IMR-90 (cell line): ENCODE data around the gene TMEM235. TPM values are rescaled to one million over a fixed set of nuclear protein-coding genes. Genes with fewer than 3 reads are reported as not detected.

Experiments used
- ATAC-seq: fragments of 200-7000 bp; cut with Tn5 transposase; 2 replicates; pipeline ENCODE4 v1.9.1; 2020; ENCODE audit warnings: low read depth, mild to moderate bottlenecking, moderate library complexity
- BruUV-seq: library from RNA; stranded (reverse); fragments of 400-500 nt; replicated peaks from 2 replicates; lab custom pipeline; 2021; lab: Mats Ljungman, UMichigan
- CTCF ChIA-PET: fragments of 300-600 bp; formaldehyde crosslinking; extraction: SDS; loops from one replicate; lab custom pipeline; 2021; ENCODE audit warnings: antibody characterized with exemption; lab: Yijun Ruan, JAX
- POLR2A ChIA-PET: fragments of 300-600 bp; sonication (Branson Sonifier 250); formaldehyde crosslinking; loops from one replicate; lab custom pipeline; 2022; ENCODE audit warnings: antibody characterized with exemption; ENCODE audit not compliant: unreplicated experiment; lab: Charles Lee
- DNase-seq: peaks from one replicate; pipeline ENCODE4 v3.0.0; 2013
- H2AFZ ChIP-seq: replicated peaks from 2 replicates; pipeline ENCODE3; 2013; ENCODE audit warnings: low read length, mild to moderate bottlenecking; ENCODE audit not compliant: poor library complexity
- H2AK5ac ChIP-seq: 2 replicates; pipeline ENCODE4 v1.6.1; 2013; ENCODE audit warnings: low read depth, low read length, inconsistent platforms
- H2AK9ac ChIP-seq: replicated peaks from 2 replicates; pipeline ENCODE3; 2013; ENCODE audit warnings: mild to moderate bottlenecking, low read depth, low read length, moderate library complexity; ENCODE audit not compliant: poor library complexity
- H2BK120ac ChIP-seq: 2 replicates; pipeline ENCODE4 v1.6.1; 2013; ENCODE audit warnings: low read depth, low read length, inconsistent platforms
- H2BK15ac ChIP-seq: 3 replicates; pipeline ENCODE4 v1.6.1; 2013; ENCODE audit warnings: low read depth, low read length, inconsistent platforms
- H2BK20ac ChIP-seq: 2 replicates; pipeline ENCODE4 v1.6.1; 2013; ENCODE audit warnings: low read depth, mild to moderate bottlenecking, inconsistent platforms, low read length, moderate library complexity
- H2BK5ac ChIP-seq: 2 replicates; pipeline ENCODE4 v1.6.1; 2013; ENCODE audit warnings: mild to moderate bottlenecking, low read depth, low read length, inconsistent platforms; ENCODE audit not compliant: poor library complexity, severe bottlenecking
- H3K14ac ChIP-seq: replicated peaks from 2 replicates; pipeline ENCODE4 v1.6.1; 2013; ENCODE audit warnings: low read depth, low read length, inconsistent platforms
- H3K18ac ChIP-seq: 2 replicates; pipeline ENCODE4 v1.6.1; 2013; ENCODE audit warnings: low read depth, low read length, control low read depth
- H3K23ac ChIP-seq: 2 replicates; pipeline ENCODE4 v1.6.1; 2013; ENCODE audit warnings: low read depth, low read length, inconsistent platforms
- H3K27ac ChIP-seq: 2 replicates; pipeline ENCODE4 v1.5.1; 2013; ENCODE audit warnings: mild to moderate bottlenecking, control low read depth, low read length; ENCODE audit not compliant: insufficient read depth
- H3K27me3 ChIP-seq: 2 replicates; pipeline ENCODE4 v1.6.1; 2013; ENCODE audit warnings: low read length; ENCODE audit not compliant: control insufficient read depth, insufficient read depth
- H3K36me3 ChIP-seq: 2 replicates; pipeline ENCODE4 v1.6.1; 2013; ENCODE audit warnings: low read length, mixed read lengths; ENCODE audit not compliant: control insufficient read depth, insufficient read depth
- H3K4ac ChIP-seq: 2 replicates; pipeline ENCODE4 v1.6.1; 2013; ENCODE audit warnings: low read depth, low read length, inconsistent platforms
- H3K4me1 ChIP-seq: 2 replicates; pipeline ENCODE4 v1.6.1; 2013; ENCODE audit warnings: low read length, mixed read lengths; ENCODE audit not compliant: control insufficient read depth, insufficient read depth
- H3K4me2 ChIP-seq: 2 replicates; pipeline ENCODE4 v1.6.1; 2013; ENCODE audit warnings: low read depth, mild to moderate bottlenecking, control low read depth, low read length, moderate library complexity
- H3K4me3 ChIP-seq: 2 replicates; pipeline ENCODE4 v1.5.1; 2013; ENCODE audit warnings: low read depth, mild to moderate bottlenecking, control low read depth, low read length, moderate library complexity; ENCODE audit not compliant: insufficient read depth
- H3K56ac ChIP-seq: 2 replicates; pipeline ENCODE4 v1.6.1; 2013; ENCODE audit warnings: low read length, inconsistent platforms; ENCODE audit not compliant: insufficient read depth; ENCODE audit errors: extremely low read depth
- H3K79me1 ChIP-seq, 2 experiments: 2 replicates each; pipeline ENCODE4 v1.6.1; 2013; ENCODE audit warnings: low read length in 2 of 2, inconsistent platforms in 1 of 2, low read depth in 1 of 2
- H3K9ac ChIP-seq: 2 replicates; pipeline ENCODE4 v1.6.1; 2013; ENCODE audit warnings: low read depth, low read length, control low read depth
- H3K9me1 ChIP-seq: 2 replicates; pipeline ENCODE4 v1.6.1; 2013; ENCODE audit warnings: low read length, inconsistent platforms; ENCODE audit not compliant: insufficient read depth
- H3K9me3 ChIP-seq: 2 replicates; pipeline ENCODE4 v1.6.1; 2013; ENCODE audit warnings: low read length; ENCODE audit not compliant: control insufficient read depth, insufficient read depth
- H4K20me1 ChIP-seq: 2 replicates; pipeline ENCODE4 v1.6.1; 2013; ENCODE audit warnings: low read length, inconsistent platforms; ENCODE audit not compliant: insufficient read depth
- H4K5ac ChIP-seq: 2 replicates; pipeline ENCODE4 v1.6.1; 2013; ENCODE audit warnings: mild to moderate bottlenecking, low read depth, low read length, control low read depth
- H4K8ac ChIP-seq, 2 experiments: 2 replicates each; pipeline ENCODE4 v1.6.1; 2013; ENCODE audit warnings: low read depth in 2 of 2, low read length in 2 of 2, control low read depth in 1 of 2, inconsistent platforms in 1 of 2
- H4K91ac ChIP-seq: 2 replicates; pipeline ENCODE4 v1.6.1; 2013; ENCODE audit warnings: low read depth, low read length, inconsistent platforms; ENCODE audit not compliant: insufficient read depth
- FOS ChIP-seq: fragments of 150-350 bp; IDR thresholded peaks from 2 replicates; pipeline ENCODE4 v1.6.1; 2016; ENCODE audit warnings: low read depth, low read length
- RCOR1 ChIP-seq: IDR thresholded peaks from 2 replicates; pipeline ENCODE4 v1.6.1; 2012; ENCODE audit warnings: mild to moderate bottlenecking, low read length, improper control_type of control experiment; ENCODE audit not compliant: insufficient replicate concordance
- WGBS, 2 experiments: methylation state at CpG; one replicate each; pipeline versions ENCODE4 v1.1.5 to v1.1.7; 2013; ENCODE audit warnings: missing lambda C conversion rate in 2 of 2; ENCODE audit not compliant: insufficient read length in 1 of 2; ENCODE audit errors: extremely low coverage in 2 of 2; 5-methylcytosine and 5-hydroxymethylcytosine counted together
- dilution Hi-C: fragments of 300-500 bp; cut with HindIII; formaldehyde crosslinking; loops from one replicate; pipeline ENCODE4 v1.14.3; 2018; ENCODE audit warnings: low sequenced_read_pairs; ENCODE audit not compliant: unreplicated experiment
- in situ Hi-C: fragments of 300-500 bp; cut with MboI; formaldehyde crosslinking; loops from 3 replicates; pipeline ENCODE4 v1.14.3; 2019; ENCODE audit warnings: low sequenced_read_pairs, inconsistent platforms, mixed read lengths
- intact Hi-C: fragments of 100-400 bp; cut with micrococcal nuclease; formaldehyde crosslinking; loops from 2 replicates; pipeline ENCODE4 v1.10.0; 2022
- polyA plus RNA-seq, 3 experiments: library from polyadenylated mRNA; depleted of rRNA; stranded (reverse); fragments of >200 nt; gene quantifications; 2 replicates each; pipeline ENCODE4 v1.2.3, GENCODE V29; 2012; ENCODE audit warnings: low replicate concordance in 1 of 3
- total RNA-seq: library from RNA; depleted of rRNA; stranded (reverse); fragments of >200 nt; gene quantifications from 2 replicates; pipeline ENCODE4 v1.2.3, GENCODE V29; 2012

The TMEM235 gene
- total and polyA plus RNA-seq, 2 of the 4 experiments (the other 2 are of a cell fraction) = not detected

DNA sequence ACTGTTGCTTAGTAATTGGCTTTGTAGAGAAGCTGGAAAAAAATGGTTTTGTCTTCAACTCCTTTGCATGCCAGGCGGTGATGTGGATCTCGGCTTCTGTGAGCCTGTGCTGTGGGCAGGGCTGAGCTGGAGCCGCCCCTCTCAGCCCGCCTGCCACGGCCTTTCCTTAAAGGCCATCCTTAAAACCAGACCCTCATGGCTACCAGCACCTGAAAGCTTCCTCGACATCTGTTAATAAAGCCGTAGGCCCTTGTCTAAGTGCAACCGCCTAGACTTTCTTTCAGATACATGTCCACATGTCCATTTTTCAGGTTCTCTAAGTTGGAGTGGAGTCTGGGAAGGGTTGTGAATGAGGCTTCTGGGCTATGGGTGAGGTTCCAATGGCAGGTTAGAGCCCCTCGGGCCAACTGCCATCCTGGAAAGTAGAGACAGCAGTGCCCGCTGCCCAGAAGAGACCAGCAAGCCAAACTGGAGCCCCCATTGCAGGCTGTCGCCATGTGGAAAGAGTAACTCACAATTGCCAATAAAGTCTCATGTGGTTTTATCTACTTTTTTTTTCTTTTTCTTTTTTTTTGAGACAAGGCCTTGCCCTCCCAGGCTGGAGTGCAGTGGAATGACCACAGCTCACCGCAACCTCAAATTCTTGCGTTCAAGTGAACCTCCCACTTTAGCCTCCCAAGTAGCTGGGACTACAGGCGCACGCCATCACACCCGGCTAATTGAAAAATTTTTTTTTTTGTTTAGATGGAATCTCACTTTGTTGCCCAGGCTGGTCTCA is 6.2 kb upstream of the TMEM235 start:
- no TSS peak for BruUV-seq
- in situ Hi-C loops = no loop called here
- Histone ChIP-seq H3K4me3 (no peak overlapping the region), H3K9me3 (no peaks in the 10 kb centered on the region), H3K4me1 (no peaks in the 10 kb centered on the region), H3K27ac (no peak overlapping the region), H3K27me3 (peaks cover 4% of the 10 kb centered on the region), H2AFZ (no peak overlapping the region), H2BK5ac (no peak overlapping the region), H3K56ac (no peak overlapping the region), H2AK5ac (no peak overlapping the region), H3K4me2 (no peak overlapping the region), H2AK9ac (no peak overlapping the region), H3K23ac (no peak overlapping the region), H4K5ac (no peak overlapping the region), H3K9ac (no peak overlapping the region), H2BK120ac (no peak overlapping the region), H4K20me1 (no peaks in the 10 kb centered on the region; the same call in 1 of the 2 replicates), H2BK15ac (no peak overlapping the region), H3K18ac (no peak overlapping the region), H4K8ac (no peak overlapping the region), H3K14ac (no peak overlapping the region), H4K91ac (no peak overlapping the region), H3K4ac (no peak overlapping the region), H2BK20ac (no peak overlapping the region), H3K79me1 (peaks cover 0 to 3% of the 10 kb centered on the region in 2 experiments; a peak in 2 of 4 replicates), H3K36me3 (peaks cover 3% of the 10 kb centered on the region; the same call in 1 of the 2 replicates), H3K9me1 (no peaks in the 10 kb centered on the region)
- no peak for TF ChIP-seq RCOR1
- TF ChIP-seq FOS = no peak
- DNase-seq = no peak
- CTCF ChIA-PET = interaction anchor here (0.8 kb wide), 1 partner anchor 22 kb away, joined by 4 read pairs; no protein-coding TSS in a partner anchor
- dilution Hi-C loops = no loop called here
- intact Hi-C loops = no loop called here
- POLR2A ChIA-PET = no interaction called here
- 100% methylated on average over 2 of the region's 16 CpGs; no CpG with 5 or more reads in 1 of the 2 experiments for WGBS, 2 experiments
- no peak for ATAC-seq
